ENCODE measurements around the gene SLC6A4.

SLC6A4 gene

DNA sequence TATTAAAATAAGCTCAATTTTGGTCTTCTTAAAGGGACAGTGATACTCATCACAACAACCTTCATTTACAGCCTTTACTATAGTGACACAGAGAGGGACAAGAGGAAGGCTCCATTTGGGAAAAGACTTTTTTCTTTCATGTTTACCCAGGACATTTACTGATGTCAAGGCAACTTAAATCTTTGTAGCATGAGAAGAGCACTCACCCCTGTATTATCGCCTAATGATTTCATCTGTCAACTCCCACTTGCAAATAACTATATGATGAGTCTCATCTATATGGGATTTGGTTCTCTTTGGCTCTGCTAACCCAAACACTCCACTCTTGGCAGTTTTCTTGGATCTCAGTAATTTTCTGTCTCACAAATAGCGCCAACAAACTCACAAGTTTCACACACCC is 32.1 kb upstream of the SLC6A4 start:
- TF ChIP-seq, protein P1, sequence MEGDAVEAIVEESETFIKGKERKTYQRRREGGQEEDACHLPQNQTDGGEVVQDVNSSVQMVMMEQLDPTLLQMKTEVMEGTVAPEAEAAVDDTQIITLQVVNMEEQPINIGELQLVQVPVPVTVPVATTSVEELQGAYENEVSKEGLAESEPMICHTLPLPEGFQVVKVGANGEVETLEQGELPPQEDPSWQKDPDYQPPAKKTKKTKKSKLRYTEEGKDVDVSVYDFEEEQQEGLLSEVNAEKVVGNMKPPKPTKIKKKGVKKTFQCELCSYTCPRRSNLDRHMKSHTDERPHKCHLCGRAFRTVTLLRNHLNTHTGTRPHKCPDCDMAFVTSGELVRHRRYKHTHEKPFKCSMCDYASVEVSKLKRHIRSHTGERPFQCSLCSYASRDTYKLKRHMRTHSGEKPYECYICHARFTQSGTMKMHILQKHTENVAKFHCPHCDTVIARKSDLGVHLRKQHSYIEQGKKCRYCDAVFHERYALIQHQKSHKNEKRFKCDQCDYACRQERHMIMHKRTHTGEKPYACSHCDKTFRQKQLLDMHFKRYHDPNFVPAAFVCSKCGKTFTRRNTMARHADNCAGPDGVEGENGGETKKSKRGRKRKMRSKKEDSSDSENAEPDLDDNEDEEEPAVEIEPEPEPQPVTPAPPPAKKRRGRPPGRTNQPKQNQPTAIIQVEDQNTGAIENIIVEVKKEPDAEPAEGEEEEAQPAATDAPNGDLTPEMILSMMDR (conservative IDR thresholded peaks at IDR 0.05; ENCODE audit: low read depth, low read length): no peak
- DNase-seq (ENCODE audit: low read depth): peak; percentile 43

GRCh38 chr17:30263552-30264333 is 28.2 kb upstream of the SLC6A4 start:
- DNase-seq (ENCODE audit: low read depth): peak; percentile 82
- TF ChIP-seq, protein P1 (conservative IDR thresholded peaks at IDR 0.05; ENCODE audit: low read depth, low read length): no peak
- no peak overlapping the region for H3K4me3 ChIP-seq (ENCODE audit: low read depth, low read length)

More for the DNA sequence above, 32.1 kb upstream of the SLC6A4 start:
- H3K4me3 ChIP-seq (ENCODE audit: low read depth, low read length): no peak overlapping the region

DNA sequence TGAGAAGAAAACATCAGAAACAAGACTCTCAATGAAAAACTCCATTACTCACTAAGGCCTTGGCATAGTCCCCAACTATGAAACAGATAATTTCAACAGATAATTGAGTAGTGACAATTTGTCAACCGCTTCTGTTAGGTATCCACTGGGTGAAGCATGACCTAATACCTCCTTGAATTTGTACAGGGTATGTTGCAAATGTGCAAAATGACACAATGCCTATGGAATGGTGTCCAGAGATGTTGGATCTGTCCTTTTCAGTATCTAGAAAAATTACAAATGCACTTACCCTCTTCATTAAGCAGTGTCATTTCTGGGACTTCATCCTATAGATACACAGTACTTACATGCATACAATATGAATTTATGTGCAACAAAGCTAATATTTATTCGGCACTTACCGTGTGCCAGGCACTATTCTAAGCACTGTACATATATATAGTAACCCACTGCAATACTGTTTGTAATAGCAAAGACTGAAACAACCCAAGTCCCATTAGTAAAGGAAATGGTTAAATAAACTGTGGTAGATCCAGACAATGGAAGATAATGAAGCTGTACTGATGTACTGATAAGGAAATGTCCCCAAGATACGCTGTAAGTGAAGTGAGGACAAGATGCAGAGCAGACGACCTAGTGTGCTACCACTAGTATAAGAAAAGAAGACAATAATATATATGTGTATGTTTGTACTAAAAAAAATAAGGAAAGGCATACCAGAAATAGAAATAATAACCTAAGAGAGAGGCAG is 21.4 kb upstream of the SLC6A4 start:
- no peak overlapping the region for H3K4me3 ChIP-seq (ENCODE audit: low read depth, low read length)
- TF ChIP-seq, protein P1 (conservative IDR thresholded peaks at IDR 0.05; ENCODE audit: low read depth, low read length): no peak
- DNase-seq (ENCODE audit: low read depth): peak; percentile 57

GRCh38 chr17:30254150-30254549 is 18.7 kb upstream of the SLC6A4 start:
- DNase-seq (ENCODE audit: low read depth): no peak
- TF ChIP-seq, protein P1 (conservative IDR thresholded peaks at IDR 0.05; ENCODE audit: low read depth, low read length): no peak
- H3K4me3 ChIP-seq (ENCODE audit: low read depth, low read length): no peak overlapping the region

- no peak overlapping the region for H3K4me3 ChIP-seq (ENCODE audit: low read depth, low read length)
- TF ChIP-seq, protein P1 (conservative IDR thresholded peaks at IDR 0.05; ENCODE audit: low read depth, low read length): no peak
- no peak for DNase-seq (ENCODE audit: low read depth)
These were observed 17.8 kb upstream of the SLC6A4 start for GRCh38 chr17:30253312-30253711.

GRCh38 chr17:30251931-30252330 is 16.4 kb upstream of the SLC6A4 start:
- peak; percentile 48 for DNase-seq (ENCODE audit: low read depth)
- no peak overlapping the region for H3K4me3 ChIP-seq (ENCODE audit: low read depth, low read length)
- TF ChIP-seq, protein P1 (conservative IDR thresholded peaks at IDR 0.05; ENCODE audit: low read depth, low read length): no peak
